Fibroblast of pulmonary artery (primary cell): Measurements from ENCODE around the gene MUC5AC.

Source experiments
- DNase-seq: peaks from one replicate; pipeline ENCODE4 v3.0.0-alpha.2; 2010; ENCODE audit warnings: low read depth
- H3K4me3 ChIP-seq: replicated peaks from 2 replicates; pipeline ENCODE4 v1.5.1; 2011; ENCODE audit warnings: low read depth, mild to moderate bottlenecking, control low read depth, low read length, moderate library complexity
- TF ChIP-seq, protein P1 (sequence below): IDR thresholded peaks from 2 replicates; pipeline ENCODE4 v1.5.1; 2011; ENCODE audit warnings: mild to moderate bottlenecking, control low read depth, low read length, inconsistent platforms; ENCODE audit errors: missing control alignments

Gene MUC5AC

DNA sequence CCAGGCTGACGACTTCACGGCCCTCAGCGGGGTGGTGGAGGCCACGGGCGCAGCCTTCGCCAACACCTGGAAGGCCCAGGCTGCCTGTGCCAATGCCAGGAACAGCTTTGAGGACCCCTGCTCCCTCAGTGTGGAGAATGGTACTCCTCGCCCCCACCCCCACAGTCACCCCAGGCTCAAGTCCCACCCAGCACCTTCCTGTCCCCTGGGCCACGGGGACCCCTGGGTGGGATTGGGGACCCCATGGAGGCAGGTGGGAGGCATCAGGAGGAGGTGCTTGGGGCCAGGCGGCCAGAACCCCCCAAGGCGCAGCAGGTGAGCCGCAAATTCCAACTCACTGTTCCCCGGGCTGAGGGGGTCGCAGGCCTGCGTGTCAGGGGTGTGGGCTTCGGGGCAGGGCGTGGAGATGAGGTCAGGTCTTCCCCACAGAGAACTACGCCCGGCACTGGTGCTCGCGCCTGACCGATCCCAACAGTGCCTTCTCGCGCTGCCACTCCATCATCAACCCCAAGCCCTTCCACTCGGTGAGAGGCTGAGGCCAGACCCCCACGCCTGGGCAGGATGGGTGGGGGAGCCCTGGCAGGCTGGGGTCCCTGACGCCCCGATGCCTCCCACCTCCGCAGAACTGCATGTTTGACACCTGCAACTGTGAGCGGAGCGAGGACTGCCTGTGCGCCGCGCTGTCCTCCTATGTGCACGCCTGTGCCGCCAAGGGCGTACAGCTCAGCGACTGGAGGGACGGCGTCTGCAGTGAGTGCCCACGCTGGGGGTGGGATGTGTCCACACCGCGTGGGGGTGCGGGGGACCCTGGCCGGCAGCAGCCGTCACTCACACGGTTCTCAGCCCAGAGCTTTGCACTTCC, 74.5 kb downstream of the MUC5AC start:
- H3K4me3 ChIP-seq: no peak overlapping the region
- DNase-seq: no peak
- TF ChIP-seq, protein P1, sequence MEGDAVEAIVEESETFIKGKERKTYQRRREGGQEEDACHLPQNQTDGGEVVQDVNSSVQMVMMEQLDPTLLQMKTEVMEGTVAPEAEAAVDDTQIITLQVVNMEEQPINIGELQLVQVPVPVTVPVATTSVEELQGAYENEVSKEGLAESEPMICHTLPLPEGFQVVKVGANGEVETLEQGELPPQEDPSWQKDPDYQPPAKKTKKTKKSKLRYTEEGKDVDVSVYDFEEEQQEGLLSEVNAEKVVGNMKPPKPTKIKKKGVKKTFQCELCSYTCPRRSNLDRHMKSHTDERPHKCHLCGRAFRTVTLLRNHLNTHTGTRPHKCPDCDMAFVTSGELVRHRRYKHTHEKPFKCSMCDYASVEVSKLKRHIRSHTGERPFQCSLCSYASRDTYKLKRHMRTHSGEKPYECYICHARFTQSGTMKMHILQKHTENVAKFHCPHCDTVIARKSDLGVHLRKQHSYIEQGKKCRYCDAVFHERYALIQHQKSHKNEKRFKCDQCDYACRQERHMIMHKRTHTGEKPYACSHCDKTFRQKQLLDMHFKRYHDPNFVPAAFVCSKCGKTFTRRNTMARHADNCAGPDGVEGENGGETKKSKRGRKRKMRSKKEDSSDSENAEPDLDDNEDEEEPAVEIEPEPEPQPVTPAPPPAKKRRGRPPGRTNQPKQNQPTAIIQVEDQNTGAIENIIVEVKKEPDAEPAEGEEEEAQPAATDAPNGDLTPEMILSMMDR: no peak

DNA sequence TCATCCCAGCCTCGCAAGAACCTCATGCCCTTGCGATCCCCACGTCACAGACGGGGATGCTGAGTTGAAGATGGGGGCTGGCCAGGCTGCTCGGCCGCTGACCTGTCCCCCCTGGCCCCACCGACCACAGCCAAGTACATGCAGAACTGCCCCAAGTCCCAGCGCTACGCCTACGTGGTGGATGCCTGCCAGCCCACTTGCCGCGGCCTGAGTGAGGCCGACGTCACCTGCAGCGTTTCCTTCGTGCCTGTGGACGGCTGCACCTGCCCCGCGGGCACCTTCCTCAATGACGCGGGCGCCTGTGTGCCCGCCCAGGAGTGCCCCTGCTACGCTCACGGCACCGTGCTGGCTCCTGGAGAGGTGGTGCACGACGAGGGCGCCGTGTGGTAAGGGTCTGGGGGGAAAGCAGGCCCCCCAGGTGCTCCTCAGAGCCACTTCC, 75.1 kb downstream of the MUC5AC start:
- DNase-seq: no peak
- H3K4me3 ChIP-seq: no peak overlapping the region
- TF ChIP-seq, protein P1: no peak

DNA sequence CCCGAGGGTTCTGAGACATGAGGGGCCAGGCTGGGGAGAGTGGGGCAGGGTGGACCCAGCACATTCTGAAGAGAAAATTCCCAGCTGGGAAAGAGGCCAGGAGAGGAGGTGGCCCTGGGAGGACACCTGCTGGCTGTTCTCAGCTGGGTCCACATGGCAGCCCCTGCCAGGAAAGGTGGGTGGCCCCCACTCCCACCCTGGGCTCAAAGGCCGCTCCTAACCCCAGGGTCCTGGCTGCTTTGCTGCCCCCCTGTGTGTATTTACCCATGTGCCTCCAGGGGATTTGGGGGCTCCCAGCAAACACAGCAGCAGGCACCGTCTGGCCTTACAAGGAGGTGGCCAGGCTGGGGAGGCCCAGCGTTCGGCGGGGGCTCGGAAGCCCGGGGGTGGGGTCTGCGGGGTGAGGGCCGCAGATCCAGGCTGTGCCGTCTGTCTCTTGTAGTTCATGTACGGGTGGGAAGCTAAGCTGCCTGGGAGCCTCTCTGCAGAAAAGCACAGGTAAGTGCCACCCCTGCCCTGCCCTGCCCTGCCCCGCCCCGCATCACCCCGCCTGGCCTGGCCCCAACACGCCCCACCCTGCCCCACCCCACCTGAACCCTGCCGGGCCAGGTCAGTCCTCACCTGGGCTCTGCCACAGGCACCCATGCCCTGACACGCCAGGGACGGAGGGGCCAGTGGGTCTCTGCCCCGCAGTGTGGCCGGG, 75.7 kb downstream of the MUC5AC start:
- TF ChIP-seq, protein P1: no peak
- no peak for DNase-seq
- H3K4me3 ChIP-seq: no peak overlapping the region

DNA sequence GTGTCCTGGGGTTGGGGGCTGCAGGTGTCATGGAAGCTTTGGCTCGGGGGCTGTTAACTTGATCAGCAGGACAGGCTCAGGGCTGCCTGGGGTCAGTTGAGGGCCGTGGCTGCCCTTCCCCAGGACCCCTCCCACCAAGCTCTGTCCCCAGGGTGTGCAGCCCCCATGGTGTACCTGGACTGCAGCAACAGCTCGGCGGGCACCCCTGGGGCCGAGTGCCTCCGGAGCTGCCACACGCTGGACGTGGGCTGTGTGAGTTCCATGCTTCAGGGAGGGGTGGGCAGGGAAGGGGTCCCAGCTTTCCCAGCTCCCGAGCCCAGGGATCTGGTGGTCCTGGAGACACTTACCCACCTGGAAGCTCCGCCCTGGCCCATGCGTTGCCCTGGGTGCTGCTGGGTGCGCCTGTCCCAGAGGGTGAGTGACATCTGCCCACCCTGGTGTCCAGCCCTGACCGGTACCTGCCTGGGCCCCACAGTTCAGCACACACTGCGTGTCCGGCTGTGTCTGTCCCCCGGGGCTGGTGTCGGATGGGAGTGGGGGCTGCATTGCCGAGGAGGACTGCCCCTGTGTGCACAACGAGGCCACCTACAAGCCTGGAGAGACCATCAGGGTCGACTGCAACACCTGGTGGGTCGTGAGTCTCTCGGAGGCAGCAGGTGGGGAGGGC, 76.4 kb downstream of the MUC5AC start:
- TF ChIP-seq, protein P1: no peak
- no peak for DNase-seq
- no peak overlapping the region for H3K4me3 ChIP-seq

DNA sequence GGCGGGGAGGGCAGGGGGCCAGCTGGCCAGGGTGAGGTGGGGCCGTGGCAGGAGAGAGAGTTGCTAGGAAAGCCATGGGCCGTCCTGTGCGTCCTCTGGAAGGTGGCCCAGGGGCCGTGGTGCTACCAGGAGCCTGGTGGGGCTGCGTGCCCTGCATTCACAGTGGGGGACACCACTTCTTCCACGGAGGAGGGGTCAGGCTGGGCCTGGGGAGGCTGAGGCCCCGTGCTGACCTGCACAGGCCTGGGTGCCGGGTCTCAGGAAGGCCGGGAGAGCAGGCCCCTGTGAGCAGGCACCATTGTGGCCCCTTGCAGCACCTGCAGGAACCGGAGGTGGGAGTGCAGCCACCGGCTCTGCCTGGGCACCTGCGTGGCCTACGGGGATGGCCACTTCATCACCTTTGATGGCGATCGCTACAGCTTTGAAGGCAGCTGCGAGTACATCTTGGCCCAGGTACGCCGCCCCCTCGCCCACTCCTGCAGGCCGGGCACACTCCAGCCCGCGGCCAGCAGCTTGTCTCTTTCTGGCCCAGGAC, 77.1 kb downstream of the MUC5AC start:
- H3K4me3 ChIP-seq: no peak overlapping the region
- no peak for DNase-seq
- TF ChIP-seq, protein P1: no peak

DNA sequence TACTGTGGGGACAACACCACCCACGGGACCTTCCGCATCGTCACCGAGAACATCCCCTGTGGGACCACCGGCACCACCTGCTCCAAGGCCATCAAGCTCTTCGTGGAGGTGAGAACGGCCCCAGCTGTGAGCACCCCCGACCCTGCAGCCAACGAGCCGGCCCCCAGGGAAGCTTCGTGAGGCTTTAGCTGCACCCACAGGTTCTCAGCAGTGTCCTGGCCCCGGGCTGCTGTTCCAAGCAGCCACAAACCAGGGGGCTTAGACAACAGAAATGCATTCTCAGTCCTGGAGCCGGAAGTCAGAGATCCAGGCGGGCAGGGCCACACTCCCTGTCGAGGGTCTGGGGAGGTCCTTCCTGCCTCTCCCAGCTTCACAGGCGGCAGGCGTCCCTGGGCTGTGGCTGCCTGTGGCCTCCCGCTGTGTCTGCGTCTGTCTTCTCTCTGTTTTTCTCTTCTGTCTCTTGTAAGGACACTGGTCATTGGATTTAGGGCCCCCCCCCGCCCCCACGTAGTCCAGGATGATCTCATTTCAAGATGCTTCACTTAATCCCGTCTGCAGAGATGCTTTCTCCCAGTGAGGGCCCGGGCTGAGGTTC, 77.7 kb downstream of the MUC5AC start:
- no peak overlapping the region for H3K4me3 ChIP-seq
- TF ChIP-seq, protein P1: no peak

More for the DNA sequence above, 77.7 kb downstream of the MUC5AC start:
- DNase-seq: no peak
